HG02610 (cell line): ENCODE data around the gene CCDC171.

Experiments used
- ATAC-seq: cut with Tn5 transposase; IDR thresholded peaks from one replicate; pipeline ENCODE4 v1.9.1; 2021; ENCODE audit warnings: mild to moderate bottlenecking, moderate library complexity; ENCODE audit not compliant: unreplicated experiment

The CCDC171 gene

DNA sequence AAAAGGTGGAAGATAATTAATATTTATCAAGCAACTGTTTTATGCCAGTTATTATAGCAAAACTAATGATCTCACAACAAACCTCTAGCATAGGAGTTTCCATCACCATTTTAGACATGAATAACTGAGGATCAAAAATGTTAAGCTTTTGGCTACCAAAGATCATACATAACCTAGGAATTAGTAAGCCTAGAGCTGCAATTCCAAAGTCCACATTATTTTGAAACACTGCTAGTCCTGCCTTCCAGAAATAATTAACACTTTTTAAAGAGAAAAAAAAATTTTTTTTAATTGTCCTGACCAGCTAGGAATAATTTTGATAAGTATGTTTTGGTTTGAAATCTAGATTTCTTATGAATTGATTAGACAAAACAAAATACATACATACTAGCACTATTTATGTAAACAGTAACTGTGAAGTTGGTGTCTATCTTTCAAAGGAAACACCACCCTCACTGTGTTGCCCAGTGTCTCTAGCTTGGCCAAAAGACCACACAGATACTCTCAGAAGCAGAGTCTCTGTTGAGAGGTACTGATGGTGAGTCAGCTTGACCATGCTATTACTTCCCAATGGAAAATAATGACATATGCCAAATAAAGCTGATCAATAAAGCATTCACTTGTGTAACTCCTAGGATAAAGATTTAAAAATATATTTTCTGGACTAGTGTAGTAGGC is 422.4 kb downstream of the CCDC171 start:
- ATAC-seq: no peak

GRCh38 chr9:15977438-15977837 is 424.6 kb downstream of the CCDC171 start:
- no peak for ATAC-seq

DNA sequence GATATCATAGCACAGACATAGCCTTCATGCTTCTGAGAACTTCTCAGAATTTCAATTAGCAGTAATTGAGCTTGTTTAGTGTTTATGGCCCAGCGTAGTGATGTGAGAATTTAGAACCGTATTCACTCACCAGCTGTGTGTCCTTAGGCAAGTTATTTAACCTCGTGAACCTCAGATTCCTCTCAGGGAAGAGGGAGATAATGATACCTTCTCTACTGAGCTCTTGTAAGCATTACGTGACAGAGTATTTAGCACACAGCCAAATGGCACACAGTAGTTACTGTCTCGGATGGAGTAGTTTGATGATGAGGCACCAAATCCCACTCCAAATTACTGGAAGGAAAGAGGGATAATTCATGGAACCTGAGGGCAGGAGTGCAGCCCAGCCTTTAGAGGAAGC is 429.3 kb downstream of the CCDC171 start:
- no peak for ATAC-seq

GRCh38 chr9:15999422-16000339 is 446.8 kb downstream of the CCDC171 start:
- ATAC-seq: no peak

DNA sequence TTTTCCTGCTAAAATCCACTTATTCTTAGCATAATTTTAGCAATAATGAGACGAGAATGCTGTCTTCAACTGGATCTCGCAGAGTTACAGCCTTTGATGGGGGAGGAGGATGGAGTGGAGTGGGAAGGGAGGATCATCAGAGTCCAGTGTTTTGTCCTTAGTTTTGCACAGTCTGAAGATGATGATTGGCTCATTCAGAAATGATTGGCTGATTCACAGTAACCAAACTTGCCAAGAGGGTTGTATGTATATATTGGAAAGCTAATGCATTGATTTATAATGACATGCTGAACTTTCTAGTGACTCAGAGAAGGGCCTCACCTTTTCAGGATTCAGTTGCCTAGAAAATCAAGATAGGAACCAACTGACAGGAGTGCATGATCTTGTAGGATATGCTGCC is 448.0 kb downstream of the CCDC171 start:
- ATAC-seq: no peak

DNA sequence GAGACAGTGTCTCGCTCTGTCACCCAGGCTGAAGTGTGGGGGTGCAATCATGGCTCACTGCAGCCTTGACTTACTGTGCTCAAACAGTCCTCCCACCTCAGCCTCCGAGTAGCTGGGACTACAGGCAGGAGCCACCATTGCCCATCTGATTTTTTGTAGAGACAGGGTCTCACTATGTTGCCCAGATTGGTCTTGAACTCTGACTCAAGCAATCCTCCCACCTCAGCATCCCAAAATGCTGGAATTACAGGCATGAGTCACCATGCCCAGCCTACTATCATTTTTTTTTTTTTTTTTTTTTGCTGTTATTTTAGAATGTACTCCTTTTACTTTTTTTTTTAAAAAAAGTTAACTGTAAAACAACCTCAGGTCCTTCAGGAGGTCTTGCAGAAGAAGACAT is 449.0 kb downstream of the CCDC171 start:
- no peak for ATAC-seq

GRCh38 chr9:16002816-16003215 is 450.0 kb downstream of the CCDC171 start:
- no peak for ATAC-seq

DNA sequence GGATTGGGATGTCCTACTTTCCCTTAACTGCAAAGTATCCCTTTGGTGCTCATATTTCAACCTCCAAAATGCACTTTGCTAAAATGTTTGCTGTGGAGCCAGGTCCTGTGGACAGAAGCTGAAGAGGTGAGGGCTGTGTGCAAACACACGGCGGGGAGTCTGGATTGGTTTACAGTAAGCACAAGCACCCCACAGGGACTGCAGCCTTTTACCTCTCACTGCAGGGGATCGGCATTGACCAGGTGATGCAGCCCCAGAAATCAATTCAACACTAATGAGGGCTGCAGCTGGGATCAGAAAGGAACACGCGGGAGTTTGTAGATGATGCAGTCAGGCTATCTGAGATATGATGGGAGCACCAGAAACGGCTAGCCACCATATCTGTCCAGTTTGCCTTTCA is 450.9 kb downstream of the CCDC171 start:
- no peak for ATAC-seq

DNA sequence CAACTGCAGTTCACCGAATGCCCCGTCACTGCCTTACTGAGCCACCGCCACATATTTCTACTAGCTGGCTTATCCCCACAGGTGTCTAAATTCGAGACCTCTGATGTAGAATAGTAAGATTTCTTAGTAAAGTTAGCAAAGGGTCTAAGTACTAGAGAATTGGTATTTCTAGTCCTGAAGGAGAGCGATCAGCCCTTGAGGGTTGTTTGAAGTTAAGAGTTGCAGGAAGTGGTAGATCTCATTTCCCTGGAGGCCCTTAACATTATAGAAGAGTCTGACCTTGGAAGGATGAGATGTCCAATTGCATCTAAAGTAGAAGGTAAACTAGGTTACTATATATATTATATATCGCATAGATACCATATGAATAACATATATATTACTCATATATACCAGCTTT is 451.8 kb downstream of the CCDC171 start:
- no peak for ATAC-seq

DNA sequence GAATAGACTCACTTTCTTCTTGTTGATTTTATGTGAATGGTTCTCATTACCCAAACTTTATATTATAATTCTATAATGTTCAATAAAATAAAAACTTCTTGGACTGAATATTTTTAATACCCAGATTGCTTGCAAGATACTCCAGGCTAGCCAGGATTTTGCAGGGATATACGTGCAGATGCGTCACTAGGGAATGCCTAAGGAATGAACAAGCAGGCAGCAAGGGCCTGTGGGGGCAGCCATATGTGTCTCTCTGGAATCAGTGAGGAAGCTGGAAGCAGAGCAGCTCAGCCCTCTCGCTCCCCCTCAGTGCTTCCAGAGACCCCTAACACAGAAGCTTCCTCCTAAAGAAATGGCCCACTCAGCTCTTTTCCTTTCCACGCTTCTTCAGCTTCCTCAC is 457.4 kb downstream of the CCDC171 start:
- no peak for ATAC-seq

DNA sequence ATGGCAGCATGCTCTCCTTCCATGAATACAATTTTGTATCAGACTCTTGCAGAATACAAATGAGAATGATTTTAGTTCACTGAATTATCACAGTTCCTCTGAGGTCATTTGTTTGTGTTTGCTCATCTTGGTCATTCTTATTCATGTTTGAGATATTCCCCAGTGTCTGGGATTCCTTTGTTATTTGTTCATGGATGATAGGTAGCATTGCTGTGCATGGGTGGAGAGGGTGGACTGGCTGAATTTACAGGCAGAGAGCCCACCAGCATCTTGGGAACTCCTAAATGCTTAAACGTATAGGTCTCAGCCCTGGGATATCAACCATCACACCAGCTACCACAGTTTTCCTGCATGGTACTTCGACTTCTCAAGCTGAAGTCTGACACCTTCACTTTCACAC is 459.8 kb downstream of the CCDC171 start:
- no peak for ATAC-seq

GRCh38 chr9:16013366-16013765 is 460.5 kb downstream of the CCDC171 start:
- ATAC-seq: no peak

DNA sequence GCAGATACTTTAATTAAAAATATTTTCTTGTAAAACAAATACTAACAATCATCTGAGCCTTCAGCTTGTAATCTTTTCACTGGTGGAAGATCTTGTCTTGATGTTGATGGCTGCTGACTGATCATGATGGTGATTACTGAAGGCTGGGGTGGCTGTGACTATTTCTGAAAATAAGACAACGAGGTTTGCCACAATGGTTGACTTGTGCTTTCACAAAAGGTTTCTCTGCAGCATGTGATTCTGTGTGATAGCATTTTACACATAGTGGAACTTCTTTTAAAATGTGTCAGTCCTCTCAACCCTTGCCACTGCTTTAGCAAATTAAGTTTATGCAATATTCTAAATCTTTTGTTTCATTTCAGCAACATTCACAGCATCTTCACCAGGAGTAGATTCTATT is 461.0 kb downstream of the CCDC171 start:
- ATAC-seq: no peak

DNA sequence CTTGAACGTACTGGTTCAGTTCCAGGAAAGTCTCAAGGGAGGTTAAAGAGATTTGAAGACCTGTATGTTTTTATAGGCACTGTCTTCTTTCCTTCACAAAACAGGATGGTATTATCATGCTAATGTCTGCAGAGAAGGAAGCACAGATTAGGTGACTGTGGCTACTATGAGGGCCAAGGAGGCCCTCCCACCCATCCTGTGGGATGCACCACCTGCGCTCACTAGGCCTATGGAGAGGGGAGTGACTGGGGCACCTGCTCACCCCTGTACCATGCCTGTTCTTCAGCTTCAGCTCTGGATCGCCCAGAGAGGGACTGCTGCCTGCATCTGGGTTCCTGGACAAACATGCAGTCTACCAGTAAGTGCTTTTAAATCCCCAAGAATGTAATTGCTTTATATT is 469.4 kb downstream of the CCDC171 start:
- ATAC-seq: no peak

- ATAC-seq: no peak
These were observed 470.6 kb downstream of the CCDC171 start for GRCh38 chr9:16023446-16023845.
